ENCODE measurements around the gene DLL1. TPM values are rescaled to one million over a fixed set of nuclear protein-coding genes. Genes with fewer than 3 reads are reported as not detected.

DLL1 gene
- total and polyA plus RNA-seq, 12 donors = 0.75 to 13.3 (median 7.7) TPM

DNA sequence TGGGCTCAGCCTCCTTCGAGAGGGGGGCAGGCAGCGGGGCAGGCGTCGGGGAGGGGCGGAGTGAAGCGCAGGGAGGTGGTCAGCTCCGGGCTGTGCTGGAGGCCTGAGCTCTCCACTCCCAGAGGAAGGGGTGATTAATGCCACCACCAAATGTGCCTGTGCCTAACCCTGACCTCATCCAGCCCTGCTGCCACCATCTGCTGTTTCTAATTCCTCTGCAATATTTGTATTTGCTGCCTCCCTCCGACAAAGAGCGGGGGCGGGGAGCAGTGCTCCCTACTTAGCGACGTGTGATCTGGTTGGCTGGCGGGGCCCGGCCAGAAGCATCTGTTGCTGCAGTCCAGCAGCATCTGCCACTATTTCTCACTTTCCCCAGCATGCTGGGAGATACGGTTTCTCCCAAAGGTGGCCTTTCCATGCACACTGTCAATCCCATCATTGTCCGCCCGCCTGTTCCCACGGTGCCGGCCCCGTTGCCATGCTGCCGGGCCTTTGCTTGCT is 47.0 kb downstream of the DLL1 start:
- H3K9me3 ChIP-seq (replicated peaks in 1 of 3) = no peaks in the 10 kb centered on the region
- TF ChIP-seq, protein P1, sequence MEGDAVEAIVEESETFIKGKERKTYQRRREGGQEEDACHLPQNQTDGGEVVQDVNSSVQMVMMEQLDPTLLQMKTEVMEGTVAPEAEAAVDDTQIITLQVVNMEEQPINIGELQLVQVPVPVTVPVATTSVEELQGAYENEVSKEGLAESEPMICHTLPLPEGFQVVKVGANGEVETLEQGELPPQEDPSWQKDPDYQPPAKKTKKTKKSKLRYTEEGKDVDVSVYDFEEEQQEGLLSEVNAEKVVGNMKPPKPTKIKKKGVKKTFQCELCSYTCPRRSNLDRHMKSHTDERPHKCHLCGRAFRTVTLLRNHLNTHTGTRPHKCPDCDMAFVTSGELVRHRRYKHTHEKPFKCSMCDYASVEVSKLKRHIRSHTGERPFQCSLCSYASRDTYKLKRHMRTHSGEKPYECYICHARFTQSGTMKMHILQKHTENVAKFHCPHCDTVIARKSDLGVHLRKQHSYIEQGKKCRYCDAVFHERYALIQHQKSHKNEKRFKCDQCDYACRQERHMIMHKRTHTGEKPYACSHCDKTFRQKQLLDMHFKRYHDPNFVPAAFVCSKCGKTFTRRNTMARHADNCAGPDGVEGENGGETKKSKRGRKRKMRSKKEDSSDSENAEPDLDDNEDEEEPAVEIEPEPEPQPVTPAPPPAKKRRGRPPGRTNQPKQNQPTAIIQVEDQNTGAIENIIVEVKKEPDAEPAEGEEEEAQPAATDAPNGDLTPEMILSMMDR (IDR thresholded peaks at IDR 0.05) = no peak
- TF ChIP-seq POLR2A (IDR thresholded peaks at IDR 0.05) = no peak
- H3K36me3 ChIP-seq (replicated peaks in 1 of 2) = no peaks in the 10 kb centered on the region
- DNase-seq = peak in 2 of 7 donors; percentile 8 to 59
- H3K4me3 ChIP-seq = no peak overlapping the region
- H3K4me1 ChIP-seq (replicated peaks in 1 of 2) = no peaks in the 10 kb centered on the region
- H3K27me3 ChIP-seq = peaks cover 4% of the 10 kb centered on the region
- intact Hi-C loops (cut with DNase I) = no loop called here
- H3K27ac ChIP-seq = no peak overlapping the region
- WGBS, 4 donors = 56 to 64% (median 61%) methylated on average over 19 to 21 of the region's 21 CpGs

DNA sequence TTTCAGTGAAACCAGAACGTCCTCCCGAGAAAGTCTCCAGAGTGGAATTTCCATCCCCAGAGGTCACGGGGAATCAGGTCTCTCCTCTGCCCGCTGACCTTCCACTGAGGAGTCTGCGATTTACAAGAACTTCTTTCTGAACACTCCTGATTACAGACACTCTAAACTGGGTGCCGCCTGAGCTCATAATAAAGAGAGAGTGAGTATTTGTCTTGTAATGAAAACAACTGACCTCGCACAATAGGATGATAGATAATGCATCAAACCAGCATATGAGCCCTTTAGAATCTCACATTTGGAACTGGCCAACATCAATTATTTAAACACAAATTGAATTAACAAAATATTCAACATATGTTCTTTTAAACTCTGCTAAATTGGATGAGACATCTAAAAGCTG is 47.5 kb downstream of the DLL1 start:
- intact Hi-C loops (cut with DNase I) = no loop called here
- WGBS, 4 donors = 72 to 78% (median 76%) methylated on average over 7 of the region's 7 CpGs
- no peaks in the 10 kb centered on the region for H3K9me3 ChIP-seq (replicated peaks in 1 of 3)
- no peak overlapping the region for H3K4me3 ChIP-seq
- no peaks in the 10 kb centered on the region for H3K4me1 ChIP-seq (replicated peaks in 1 of 2)
- peaks cover 4% of the 10 kb centered on the region for H3K27me3 ChIP-seq
- TF ChIP-seq POLR2A (IDR thresholded peaks at IDR 0.05) = no peak
- TF ChIP-seq, protein P1 (IDR thresholded peaks at IDR 0.05) = no peak
- DNase-seq = no peak
- H3K36me3 ChIP-seq (replicated peaks in 1 of 2) = no peaks in the 10 kb centered on the region
- H3K27ac ChIP-seq = no peak overlapping the region

DNA sequence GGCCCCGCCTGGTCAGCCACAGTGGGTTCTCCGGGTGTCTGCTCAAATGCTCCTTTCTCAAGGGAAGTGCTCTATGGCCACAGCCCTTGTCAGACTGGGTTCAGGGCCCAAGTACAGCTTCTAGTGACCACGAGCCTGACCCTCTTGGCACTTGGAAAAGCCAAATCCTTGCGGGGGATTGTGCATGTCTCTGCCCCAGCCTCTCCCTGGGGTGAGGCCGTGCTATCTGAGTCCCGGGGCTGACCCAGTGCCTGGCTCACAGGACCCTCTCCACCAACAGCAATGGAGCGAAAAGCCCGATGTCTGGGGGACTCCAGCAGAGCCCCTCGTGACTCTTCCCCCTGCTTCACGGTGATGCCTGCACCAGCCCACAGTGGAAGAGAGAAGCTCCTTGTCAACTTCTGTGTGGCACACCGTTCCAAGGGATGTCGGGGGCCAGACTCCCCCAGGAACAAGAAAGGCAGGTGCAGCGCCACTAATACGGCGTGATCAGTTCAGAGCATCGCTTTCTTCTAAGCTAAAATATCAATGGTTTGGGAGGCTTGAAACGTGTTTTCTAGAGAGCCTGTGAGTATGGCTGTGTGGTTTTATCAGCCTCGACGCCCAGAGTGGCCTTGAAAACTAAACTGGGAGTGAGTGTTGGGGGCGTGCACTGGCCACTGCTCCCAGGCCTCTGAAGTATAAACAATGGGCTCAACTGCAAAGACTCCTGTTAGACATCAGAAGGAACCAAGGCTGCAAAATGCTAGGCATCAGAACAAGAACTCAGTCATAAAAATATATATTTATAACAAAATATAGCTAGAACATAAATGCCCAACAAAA is 51.9 kb downstream of the DLL1 start:
- Histone ChIP-seq H3K36me3 (replicated peaks in 1 of 2) (no peaks in the 10 kb centered on the region), H3K27me3 (peaks cover 4% of the 10 kb centered on the region), H3K4me1 (replicated peaks in 1 of 2) (no peaks in the 10 kb centered on the region), H3K9me3 (replicated peaks in 1 of 3) (no peaks in the 10 kb centered on the region), H3K27ac (no peak overlapping the region), H3K4me3 (no peak overlapping the region)
- DNase-seq = no peak
- intact Hi-C loops (cut with DNase I) = no loop called here
- WGBS, 4 donors = 66 to 77% (median 76%) methylated on average over 16 to 20 of the region's 20 CpGs
- TF ChIP-seq, protein P1 (IDR thresholded peaks at IDR 0.05) = no peak
- no peak for TF ChIP-seq POLR2A (IDR thresholded peaks at IDR 0.05)

DNA sequence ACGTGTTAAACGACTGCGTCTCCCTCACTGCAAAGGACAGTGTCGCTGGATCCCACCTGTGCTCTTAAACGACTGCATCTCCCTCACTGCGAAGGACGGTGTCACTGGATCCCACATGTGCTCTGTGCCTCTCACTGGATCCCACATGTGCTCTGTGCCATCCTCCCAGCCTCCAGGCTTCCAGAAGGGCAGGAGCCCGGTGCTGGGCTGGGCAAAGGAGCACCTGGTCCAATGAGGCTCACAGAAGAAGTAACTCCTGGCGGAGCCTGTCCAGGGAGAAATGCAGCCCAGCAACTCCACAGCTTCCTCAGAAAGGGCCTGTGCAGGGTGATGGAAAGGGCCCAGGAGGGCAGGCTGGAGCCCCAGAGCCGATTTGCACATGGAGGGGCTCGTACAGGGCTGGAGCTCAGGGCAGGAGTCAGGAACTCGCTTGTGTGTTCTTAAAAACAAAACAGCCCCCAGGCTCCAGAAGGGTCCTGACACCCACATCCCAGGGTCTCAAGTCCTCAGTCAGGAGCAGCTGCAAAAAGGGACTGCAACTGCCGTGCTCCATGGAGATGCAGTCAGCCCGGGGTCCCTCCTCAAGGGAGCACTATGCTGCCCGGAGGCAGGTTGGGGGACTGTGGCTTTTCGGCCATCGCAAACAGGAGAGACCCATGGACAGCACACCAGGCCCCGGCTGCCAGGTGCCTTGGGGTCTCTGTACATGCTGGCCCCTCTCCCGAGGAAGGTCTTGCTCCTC is 52.7 kb downstream of the DLL1 start:
- H3K4me3 ChIP-seq = no peak overlapping the region
- H3K27ac ChIP-seq = no peak overlapping the region
- no peak for TF ChIP-seq POLR2A (IDR thresholded peaks at IDR 0.05)
- TF ChIP-seq, protein P1 (IDR thresholded peaks at IDR 0.05) = no peak
- no peaks in the 10 kb centered on the region for H3K4me1 ChIP-seq (replicated peaks in 1 of 2)
- no peaks in the 10 kb centered on the region for H3K36me3 ChIP-seq (replicated peaks in 1 of 2)
- intact Hi-C loops (cut with DNase I) = no loop called here
- H3K9me3 ChIP-seq (replicated peaks in 1 of 3) = no peaks in the 10 kb centered on the region
- H3K27me3 ChIP-seq = peaks cover 4% of the 10 kb centered on the region
- peak in 1 of 7 donors; percentile 2 for DNase-seq
- WGBS, 4 donors = 75 to 86% (median 81%) methylated on average over 7 to 19 of the region's 19 CpGs
